ENCODE results near the gene CLEC16A.

Gene CLEC16A

DNA sequence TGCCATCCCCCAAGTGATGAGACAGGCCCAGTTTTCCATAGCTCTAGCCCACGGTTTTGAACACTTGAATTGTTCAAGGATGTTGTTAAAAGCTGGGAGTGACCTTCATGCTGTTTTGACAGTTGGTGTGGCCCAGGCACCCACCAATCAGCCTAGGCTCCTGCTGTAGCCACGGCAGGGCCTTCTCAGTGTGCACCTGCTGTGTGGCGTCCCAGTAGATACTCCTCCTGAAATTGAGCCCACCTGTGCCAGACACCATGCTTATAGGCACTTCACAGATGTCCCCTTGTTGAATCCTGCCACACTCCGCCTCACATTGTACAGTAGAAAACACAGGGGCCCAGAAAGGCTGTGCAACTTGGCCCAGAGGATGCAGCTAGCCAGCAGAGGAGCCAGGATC lies 225.3 kb downstream of the CLEC16A start:
- TF ChIP-seq, protein P1, sequence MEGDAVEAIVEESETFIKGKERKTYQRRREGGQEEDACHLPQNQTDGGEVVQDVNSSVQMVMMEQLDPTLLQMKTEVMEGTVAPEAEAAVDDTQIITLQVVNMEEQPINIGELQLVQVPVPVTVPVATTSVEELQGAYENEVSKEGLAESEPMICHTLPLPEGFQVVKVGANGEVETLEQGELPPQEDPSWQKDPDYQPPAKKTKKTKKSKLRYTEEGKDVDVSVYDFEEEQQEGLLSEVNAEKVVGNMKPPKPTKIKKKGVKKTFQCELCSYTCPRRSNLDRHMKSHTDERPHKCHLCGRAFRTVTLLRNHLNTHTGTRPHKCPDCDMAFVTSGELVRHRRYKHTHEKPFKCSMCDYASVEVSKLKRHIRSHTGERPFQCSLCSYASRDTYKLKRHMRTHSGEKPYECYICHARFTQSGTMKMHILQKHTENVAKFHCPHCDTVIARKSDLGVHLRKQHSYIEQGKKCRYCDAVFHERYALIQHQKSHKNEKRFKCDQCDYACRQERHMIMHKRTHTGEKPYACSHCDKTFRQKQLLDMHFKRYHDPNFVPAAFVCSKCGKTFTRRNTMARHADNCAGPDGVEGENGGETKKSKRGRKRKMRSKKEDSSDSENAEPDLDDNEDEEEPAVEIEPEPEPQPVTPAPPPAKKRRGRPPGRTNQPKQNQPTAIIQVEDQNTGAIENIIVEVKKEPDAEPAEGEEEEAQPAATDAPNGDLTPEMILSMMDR (IDR thresholded peaks at IDR 0.05; ENCODE audit: low read depth, low read length, poor library complexity, severe bottlenecking) = no peak
- no peak for TF ChIP-seq EZH2phosphoT487 (IDR thresholded peaks at IDR 0.05; ENCODE audit: borderline replicate concordance, low read length)
- Histone ChIP-seq H3K9me2 (replicated peaks; ENCODE audit: control insufficient read depth, low read length) (no peaks in the 10 kb centered on the region), H3K4me2 (ENCODE audit: low read length) (no peak overlapping the region), H3K36me3 (ENCODE audit: control insufficient read depth, low read length) (no peaks in the 10 kb centered on the region), H3K9me3 (ENCODE audit: control insufficient read depth, insufficient read depth, low read length) (no peaks in the 10 kb centered on the region), H3F3A (ENCODE audit: control insufficient read depth, insufficient read depth) (no peaks in the 10 kb centered on the region), H3K4me1 (ENCODE audit: control insufficient read depth, low read length) (no peaks in the 10 kb centered on the region), H3K4me3 (ENCODE audit: low read length) (no peak overlapping the region), H3K79me2 (ENCODE audit: control insufficient read depth, low read length) (no peaks in the 10 kb centered on the region), H4K20me1 (ENCODE audit: control insufficient read depth, insufficient read depth, low read depth, low read length) (no peaks in the 10 kb centered on the region), H3K27me3 (ENCODE audit: control insufficient read depth, low read length) (no peaks in the 10 kb centered on the region), H3K27ac (ENCODE audit: low read depth, low read length) (no peak overlapping the region)

DNA sequence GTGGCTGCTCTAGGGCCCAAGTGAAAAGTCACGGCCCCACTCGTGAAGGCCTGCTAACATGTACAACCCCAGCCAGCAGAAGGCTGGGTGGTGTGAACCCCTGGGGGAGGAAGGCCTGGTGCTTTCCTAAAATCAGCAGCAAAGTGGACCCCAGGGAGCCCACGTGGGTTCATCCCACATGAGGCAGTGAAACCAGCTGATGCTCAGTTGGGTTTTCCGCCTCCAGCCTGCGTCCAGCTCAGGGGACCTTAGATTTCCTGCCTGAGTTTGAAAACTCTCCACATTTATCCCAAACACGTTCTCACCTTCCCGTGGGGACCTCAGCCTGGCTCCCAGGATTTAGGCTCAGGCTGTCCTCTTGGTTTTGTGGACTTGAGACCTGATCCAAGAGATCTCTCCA lies 225.8 kb downstream of the CLEC16A start:
- H4K20me1 ChIP-seq (ENCODE audit: control insufficient read depth, insufficient read depth, low read depth, low read length) = no peaks in the 10 kb centered on the region
- H3K27ac ChIP-seq (ENCODE audit: low read depth, low read length) = no peak overlapping the region
- H3K4me2 ChIP-seq (ENCODE audit: low read length) = no peak overlapping the region
- no peak overlapping the region for H3K4me3 ChIP-seq (ENCODE audit: low read length)
- H3K4me1 ChIP-seq (ENCODE audit: control insufficient read depth, low read length) = peaks cover 5% of the 10 kb centered on the region
- no peaks in the 10 kb centered on the region for H3K36me3 ChIP-seq (ENCODE audit: control insufficient read depth, low read length)
- no peaks in the 10 kb centered on the region for H3K79me2 ChIP-seq (ENCODE audit: control insufficient read depth, low read length)
- TF ChIP-seq EZH2phosphoT487 (IDR thresholded peaks at IDR 0.05; ENCODE audit: borderline replicate concordance, low read length) = no peak
- TF ChIP-seq, protein P1 (IDR thresholded peaks at IDR 0.05; ENCODE audit: low read depth, low read length, poor library complexity, severe bottlenecking) = no peak
- H3K9me3 ChIP-seq (ENCODE audit: control insufficient read depth, insufficient read depth, low read length) = no peaks in the 10 kb centered on the region
- H3F3A ChIP-seq (ENCODE audit: control insufficient read depth, insufficient read depth) = no peaks in the 10 kb centered on the region
- no peaks in the 10 kb centered on the region for H3K27me3 ChIP-seq (ENCODE audit: control insufficient read depth, low read length)
- no peaks in the 10 kb centered on the region for H3K9me2 ChIP-seq (replicated peaks; ENCODE audit: control insufficient read depth, low read length)

DNA sequence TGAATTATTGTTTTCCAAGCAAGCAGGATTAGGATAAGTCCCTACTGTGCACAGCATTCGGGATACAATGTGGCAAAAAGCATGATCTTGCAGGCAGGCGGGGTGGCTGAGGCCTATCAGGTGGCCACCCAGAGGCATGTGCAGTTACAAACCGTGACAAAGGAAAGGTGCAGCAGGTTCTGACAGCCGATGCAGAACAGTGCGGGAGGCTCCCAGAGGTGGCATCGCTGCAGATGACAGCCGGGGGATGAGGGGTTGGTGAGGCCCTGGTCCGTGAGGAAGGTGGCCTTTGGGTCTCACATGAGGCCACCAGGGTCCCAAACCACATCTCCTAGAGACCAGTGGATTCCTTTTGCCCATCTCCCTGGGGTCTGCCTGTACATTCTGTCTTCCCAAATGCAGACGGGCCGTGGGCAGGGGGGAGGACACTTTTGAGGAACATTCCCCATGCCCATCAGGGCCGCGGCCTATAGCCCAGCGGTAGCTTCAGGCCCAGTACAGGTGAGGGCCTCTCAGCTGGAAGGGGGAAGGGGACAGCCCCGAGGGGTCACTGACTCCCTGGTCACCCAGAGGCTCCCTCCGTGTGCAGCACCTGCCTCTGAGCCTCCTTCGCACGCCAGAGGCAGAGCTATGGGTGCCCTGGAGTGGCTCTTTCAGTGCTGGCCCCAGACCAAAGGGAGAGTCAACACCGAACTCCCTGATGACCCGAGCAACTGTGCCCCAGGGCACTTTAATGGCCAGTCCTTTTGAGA lies 226.5 kb downstream of the CLEC16A start:
- Histone ChIP-seq H3K27ac (ENCODE audit: low read depth, low read length) (no peak overlapping the region), H3K4me2 (ENCODE audit: low read length) (no peak overlapping the region), H3K9me3 (ENCODE audit: control insufficient read depth, insufficient read depth, low read length) (no peaks in the 10 kb centered on the region), H3F3A (ENCODE audit: control insufficient read depth, insufficient read depth) (no peaks in the 10 kb centered on the region), H3K27me3 (ENCODE audit: control insufficient read depth, low read length) (no peaks in the 10 kb centered on the region), H3K36me3 (ENCODE audit: control insufficient read depth, low read length) (no peaks in the 10 kb centered on the region), H3K4me3 (ENCODE audit: low read length) (no peak overlapping the region), H3K4me1 (ENCODE audit: control insufficient read depth, low read length) (peaks cover 12% of the 10 kb centered on the region), H3K9me2 (replicated peaks; ENCODE audit: control insufficient read depth, low read length) (no peaks in the 10 kb centered on the region), H3K79me2 (ENCODE audit: control insufficient read depth, low read length) (no peaks in the 10 kb centered on the region), H4K20me1 (ENCODE audit: control insufficient read depth, insufficient read depth, low read depth, low read length) (no peaks in the 10 kb centered on the region)
- TF ChIP-seq, protein P1 (IDR thresholded peaks at IDR 0.05; ENCODE audit: low read depth, low read length, poor library complexity, severe bottlenecking) = no peak
- no peak for TF ChIP-seq EZH2phosphoT487 (IDR thresholded peaks at IDR 0.05; ENCODE audit: borderline replicate concordance, low read length)
